Neural progenitor cell (in vitro differentiated cells): ENCODE measurements around the gene ATP1B4. TPM values are rescaled to one million over a fixed set of nuclear protein-coding genes. Genes with fewer than 3 reads are reported as not detected.
"Not testable (repeated sequence)": the region's sequence is repeated elsewhere in the genome, so short reads cannot be mapped to it uniquely, and the experiment has no call there.

Experiments used
- DNase-seq: peaks from one replicate; pipeline ENCODE4 v3.0.0-alpha.2; 2016; ENCODE audit warnings: low spot score
- H2AFZ ChIP-seq: fragments of 200-600 bp; sonication (generic); replicated peaks from 2 replicates; pipeline ENCODE4 v1.6.1; 2016; ENCODE audit warnings: antibody characterized with exemption
- H3F3A ChIP-seq: fragments of 200-600 bp; sonication (generic); 2 replicates; pipeline ENCODE4 v1.6.1; 2016; ENCODE audit warnings: antibody characterized with exemption, low read depth
- H3K27ac ChIP-seq: fragments of 200-600 bp; sonication (generic); 2 replicates; pipeline ENCODE4 v1.5.1; 2016; ENCODE audit warnings: mild to moderate bottlenecking
- H3K27me3 ChIP-seq: fragments of 200-600 bp; sonication (generic); 2 replicates; pipeline ENCODE4 v1.6.1; 2016; ENCODE audit warnings: mild to moderate bottlenecking, moderate library complexity
- H3K36me3 ChIP-seq: fragments of 200-600 bp; sonication (generic); 2 replicates; pipeline ENCODE4 v1.5.1; 2016
- H3K4me1 ChIP-seq: fragments of 200-600 bp; sonication (generic); 2 replicates; pipeline ENCODE4 v1.6.1; 2016; ENCODE audit warnings: mixed run types
- H3K4me2 ChIP-seq: fragments of 200-600 bp; sonication (generic); 2 replicates; pipeline ENCODE4 v1.6.1; 2016
- H3K4me3 ChIP-seq: fragments of 200-600 bp; sonication (generic); 2 replicates; pipeline ENCODE4 v1.5.1; 2016
- H3K79me2 ChIP-seq: fragments of 200-600 bp; sonication (generic); 2 replicates; pipeline ENCODE4 v1.6.1; 2016; ENCODE audit warnings: low read depth
- H3K9ac ChIP-seq: fragments of 200-600 bp; sonication (generic); 2 replicates; pipeline ENCODE4 v1.6.1; 2016
- H3K9me3 ChIP-seq: fragments of 200-600 bp; sonication (generic); 2 replicates; pipeline ENCODE4 v1.5.1; 2016; ENCODE audit warnings: low read depth
- H4K20me1 ChIP-seq: fragments of 200-600 bp; sonication (generic); 2 replicates; pipeline ENCODE4 v1.6.1; 2016; ENCODE audit warnings: low read depth
- H3K27ac Mint-ChIP-seq: 3 replicates; pipeline ENCODE4 v1.8.0; 2021; ENCODE audit warnings: mixed read lengths
- H3K27me3 Mint-ChIP-seq: 2 replicates; pipeline ENCODE4 v1.8.0; 2022; ENCODE audit warnings: low read depth, mild to moderate bottlenecking, inconsistent platforms, moderate library complexity, mixed read lengths; ENCODE audit not compliant: insufficient read depth
- H3K36me3 Mint-ChIP-seq: 3 replicates; pipeline ENCODE4 v1.8.0; 2021; ENCODE audit warnings: mixed read lengths
- H3K4me1 Mint-ChIP-seq: 3 replicates; pipeline ENCODE4 v1.8.0; 2021; ENCODE audit warnings: mixed read lengths
- H3K4me3 Mint-ChIP-seq: 3 replicates; pipeline ENCODE4 v1.8.0; 2021; ENCODE audit warnings: mild to moderate bottlenecking, moderate library complexity, mixed read lengths
- H3K9me3 Mint-ChIP-seq: 3 replicates; pipeline ENCODE4 v1.8.0; 2020; ENCODE audit warnings: mixed read lengths
- CTCF ChIP-seq: fragments of 200-600 bp; sonication (generic); IDR thresholded peaks from 2 replicates; pipeline ENCODE4 v1.5.1; 2017; ENCODE audit warnings: antibody characterized with exemption, mild to moderate bottlenecking
- EZH2 ChIP-seq: fragments of 200-600 bp; sonication (generic); IDR thresholded peaks from 2 replicates; pipeline ENCODE4 v1.6.1; 2017; ENCODE audit warnings: antibody characterized with exemption, mild to moderate bottlenecking, moderate library complexity
- EZH2phosphoT487 ChIP-seq: fragments of 200-600 bp; sonication (generic); IDR thresholded peaks from 2 replicates; pipeline ENCODE4 v1.6.1; 2017; ENCODE audit warnings: antibody characterized with exemption
- total RNA-seq: library from RNA; depleted of rRNA; stranded (reverse); fragments of >200 nt; gene quantifications from 2 replicates; pipeline ENCODE4 v1.2.3, GENCODE V29; 2015; ENCODE audit warnings: low replicate concordance

ATP1B4 gene
- total RNA-seq, 1 donor from 2014 or later = not detected

- no peak for DNase-seq
- H3K27me3 Mint-ChIP-seq = no peaks in the 10 kb centered on the region
- H3K79me2 ChIP-seq = no peaks in the 10 kb centered on the region
Observed at GRCh38 chrX:120336899-120337298, 25.0 kb upstream of the ATP1B4 start.

GRCh38 chrX:120344566-120344965 is 17.3 kb upstream of the ATP1B4 start:
- DNase-seq, H3K27ac Mint-ChIP-seq, H3K27me3 Mint-ChIP-seq, H3K9ac ChIP-seq, H3K27me3 ChIP-seq, H3K4me2 ChIP-seq, H3K36me3 Mint-ChIP-seq, H3K36me3 ChIP-seq, H3K4me3 Mint-ChIP-seq, H4K20me1 ChIP-seq, H3K27ac ChIP-seq, H3K9me3 Mint-ChIP-seq, H3K4me1 ChIP-seq, H3F3A ChIP-seq, H3K9me3 ChIP-seq, H3K4me1 Mint-ChIP-seq, H3K4me3 ChIP-seq, H2AFZ ChIP-seq, H3K79me2 ChIP-seq: not testable (repeated sequence)

More at GRCh38 chrX:120336899-120337298, 25.0 kb upstream of the ATP1B4 start:
- Histone ChIP-seq H3K9me3 (peaks cover 18% of the 10 kb centered on the region), H4K20me1 (no peaks in the 10 kb centered on the region), H3F3A (no peaks in the 10 kb centered on the region), H3K4me2 (no peak overlapping the region), H3K27ac (no peak overlapping the region), H3K4me3 (no peak overlapping the region), H3K4me1 (no peaks in the 10 kb centered on the region), H3K27me3 (no peaks in the 10 kb centered on the region), H2AFZ (no peak overlapping the region), H3K36me3 (no peaks in the 10 kb centered on the region), H3K9ac (no peak overlapping the region)
- no peaks in the 10 kb centered on the region for H3K4me1 Mint-ChIP-seq
- no peak overlapping the region for H3K4me3 Mint-ChIP-seq
- H3K27ac Mint-ChIP-seq = no peak overlapping the region
- peaks cover 33% of the 10 kb centered on the region for H3K9me3 Mint-ChIP-seq
- TF ChIP-seq EZH2phosphoT487 (no peak), EZH2 (no peak), CTCF (no peak)
- no peaks in the 10 kb centered on the region for H3K36me3 Mint-ChIP-seq

DNA sequence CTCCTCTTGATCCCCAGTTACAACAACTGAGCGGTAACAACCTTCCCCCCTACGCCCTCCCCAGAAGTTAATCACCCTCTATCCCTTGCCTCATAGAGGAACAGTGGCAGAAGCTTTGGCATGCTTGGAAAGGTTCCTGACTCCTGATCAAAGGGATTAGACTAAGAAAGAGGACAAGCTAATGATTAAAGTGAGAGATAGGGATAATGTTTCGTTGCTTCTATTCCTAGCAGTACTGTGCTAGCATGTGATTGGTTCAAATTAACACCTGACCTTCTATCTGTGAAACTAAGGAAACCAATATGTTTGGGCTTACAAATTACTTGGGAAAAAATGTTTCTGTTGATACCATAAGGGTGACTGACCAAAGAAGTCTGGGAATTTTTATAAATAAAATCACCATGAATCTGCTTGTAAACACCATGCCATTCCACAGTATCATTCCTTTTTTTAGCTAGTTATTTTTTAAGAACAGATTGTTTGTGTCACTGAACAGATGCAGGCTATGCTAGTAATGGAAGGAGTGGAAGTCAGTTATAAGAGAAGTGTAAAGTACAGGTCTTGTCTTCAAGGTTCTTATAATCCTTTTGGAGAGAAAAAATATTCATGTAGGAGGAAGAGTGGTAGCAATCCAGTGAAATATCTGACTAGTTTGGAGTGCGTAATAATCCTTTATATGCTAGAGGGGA is 11.3 kb upstream of the ATP1B4 start:
- no peaks in the 10 kb centered on the region for H3K27me3 ChIP-seq
- Mint-ChIP-seq H3K36me3 (no peaks in the 10 kb centered on the region), H3K9me3 (peaks cover 14% of the 10 kb centered on the region)

More for the DNA sequence above, 11.3 kb upstream of the ATP1B4 start:
- Histone ChIP-seq H3K4me3 (no peak overlapping the region), H3K9ac (no peak overlapping the region), H2AFZ (no peak overlapping the region), H3F3A (no peaks in the 10 kb centered on the region), H3K79me2 (no peaks in the 10 kb centered on the region), H3K4me2 (no peak overlapping the region), H3K27ac (no peak overlapping the region), H3K36me3 (no peaks in the 10 kb centered on the region), H4K20me1 (no peaks in the 10 kb centered on the region), H3K9me3 (no peaks in the 10 kb centered on the region), H3K4me1 (no peaks in the 10 kb centered on the region)
- Mint-ChIP-seq H3K27ac (no peak overlapping the region), H3K27me3 (peaks cover 9% of the 10 kb centered on the region), H3K4me1 (no peaks in the 10 kb centered on the region), H3K4me3 (no peak overlapping the region)
- TF ChIP-seq EZH2 = no peak
- TF ChIP-seq CTCF = no peak
- TF ChIP-seq EZH2phosphoT487 = no peak
- DNase-seq = no peak
